ENCODE data around the gene TMEM143. TPM values are rescaled to one million over a fixed set of nuclear protein-coding genes. Genes with fewer than 3 reads are reported as not detected.

TMEM143 gene
- polyA plus RNA-seq, 1 donor, result 10.3 TPM

DNA sequence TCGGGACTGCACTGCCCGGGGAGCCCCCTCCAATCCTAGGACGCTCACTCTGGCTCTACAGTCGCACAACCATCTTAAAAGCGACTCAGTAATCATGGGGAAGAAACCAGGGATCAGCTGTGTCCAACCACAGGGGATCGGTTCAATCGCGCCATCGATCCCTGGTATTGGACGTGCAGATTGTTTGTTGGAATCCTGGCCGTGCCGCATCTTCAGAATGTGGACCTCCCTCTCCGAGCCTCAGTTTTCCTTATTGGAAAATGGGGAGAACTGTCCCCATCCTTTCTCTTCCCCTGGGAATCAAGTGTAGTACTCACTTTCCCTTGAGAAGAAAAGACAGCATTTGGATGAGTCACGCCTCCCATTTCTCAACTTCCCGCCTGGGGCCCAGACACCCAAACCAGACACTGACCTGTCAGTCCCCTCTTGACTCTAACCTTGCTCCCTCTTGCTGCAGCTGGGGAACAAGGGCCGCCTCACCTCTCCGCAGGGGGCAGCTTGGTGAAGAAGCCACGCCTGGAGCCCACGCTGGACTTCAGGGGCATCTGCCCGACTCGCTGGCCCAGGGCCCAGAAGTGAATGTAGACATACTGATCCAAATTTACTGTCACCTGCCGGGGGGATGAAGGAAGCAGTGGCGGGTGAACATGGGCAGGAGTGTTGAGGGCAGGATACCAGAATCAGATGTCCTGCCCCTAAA, 20.7 kb downstream of the TMEM143 start:
- H3K27ac ChIP-seq (ENCODE audit: low read length), result no peak overlapping the region
- H3K27me3 ChIP-seq (ENCODE audit: control insufficient read depth, insufficient read depth, low read length), result no peaks in the 10 kb centered on the region
- no peak for DNase-seq
- peaks cover 3% of the 10 kb centered on the region for H3K9me3 ChIP-seq (ENCODE audit: control insufficient read depth, low read depth, low read length)
- no peak overlapping the region for H3K4me3 ChIP-seq (ENCODE audit: low read length)
- no CpG with 5 or more reads among the region's 23 CpGs for WGBS (ENCODE audit: insufficient coverage, low lambda C conversion rate)
- no peaks in the 10 kb centered on the region for H3K36me3 ChIP-seq (ENCODE audit: control insufficient read depth, insufficient read depth, low read length)
- no peaks in the 10 kb centered on the region for H3K4me1 ChIP-seq (ENCODE audit: control insufficient read depth, insufficient read depth, low read length)

DNA sequence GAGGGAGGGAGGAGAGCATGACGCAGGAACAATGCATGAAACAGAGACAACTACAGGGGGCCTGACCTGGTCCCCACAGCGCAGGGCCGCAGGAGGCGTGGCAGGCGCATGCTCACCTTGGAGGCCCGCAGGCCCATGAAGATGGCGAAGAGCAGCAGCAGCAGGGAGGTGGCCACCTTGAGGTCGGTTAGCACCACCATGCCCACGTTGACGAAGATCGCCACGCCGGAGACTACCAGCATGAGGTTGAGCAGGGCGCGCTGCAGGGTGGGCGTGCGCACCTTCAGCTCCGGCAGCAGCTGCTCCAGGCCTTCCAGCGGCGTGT, 21.4 kb downstream of the TMEM143 start:
- H3K27ac ChIP-seq (ENCODE audit: low read length), result no peak overlapping the region
- H3K27me3 ChIP-seq (ENCODE audit: control insufficient read depth, insufficient read depth, low read length), result no peaks in the 10 kb centered on the region
- WGBS (ENCODE audit: insufficient coverage, low lambda C conversion rate), result 40% methylated on average over 1 of the region's 20 CpGs
- H3K36me3 ChIP-seq (ENCODE audit: control insufficient read depth, insufficient read depth, low read length), result no peaks in the 10 kb centered on the region
- H3K4me3 ChIP-seq (ENCODE audit: low read length), result no peak overlapping the region
- DNase-seq, result no peak
- peaks cover 3% of the 10 kb centered on the region for H3K9me3 ChIP-seq (ENCODE audit: control insufficient read depth, low read depth, low read length)
- no peaks in the 10 kb centered on the region for H3K4me1 ChIP-seq (ENCODE audit: control insufficient read depth, insufficient read depth, low read length)

DNA sequence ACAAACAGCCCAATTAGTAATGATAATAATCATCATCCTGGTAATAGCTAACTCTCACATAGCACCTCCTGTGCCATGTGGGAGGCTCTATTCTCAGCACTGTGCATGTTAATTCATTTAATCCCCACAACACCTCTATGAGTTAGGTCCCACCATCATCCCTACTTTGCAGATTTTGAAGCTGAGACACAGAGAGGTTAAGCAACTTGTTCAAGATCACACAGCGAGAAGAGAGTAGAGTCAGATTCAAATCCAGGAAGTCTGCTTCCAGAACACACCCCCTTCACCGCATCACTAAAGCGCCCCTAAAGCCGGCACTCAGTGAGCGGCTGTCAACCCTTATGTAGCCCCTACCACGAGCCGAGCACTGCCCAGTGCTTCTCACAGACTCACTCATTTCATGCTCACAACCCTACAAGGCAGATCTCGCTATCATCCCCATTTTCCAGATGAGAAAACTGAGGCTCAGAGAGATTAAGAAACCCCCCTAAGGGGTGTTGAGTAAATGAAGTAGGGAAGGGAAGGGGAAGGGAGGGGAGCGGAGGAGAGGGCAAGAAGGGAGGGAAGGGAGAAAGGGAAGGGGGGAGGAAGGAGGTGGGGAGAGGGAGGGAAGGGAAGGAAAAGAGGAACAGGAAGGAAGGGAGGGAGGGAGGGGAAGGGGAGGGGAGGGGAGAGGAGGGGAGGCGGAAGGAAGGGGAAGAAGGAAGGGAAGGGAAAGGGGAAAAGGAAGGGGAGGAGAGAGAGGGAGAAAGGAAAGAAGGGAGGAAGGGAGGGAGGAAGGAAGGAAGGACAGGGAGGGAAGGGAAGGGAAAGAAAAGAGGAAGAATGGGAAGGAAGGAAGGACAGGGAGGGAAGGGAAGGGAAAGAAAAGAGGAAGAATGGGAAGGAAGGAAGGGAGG, 22.0 kb downstream of the TMEM143 start:
- DNase-seq, result no peak
- H3K36me3 ChIP-seq (ENCODE audit: control insufficient read depth, insufficient read depth, low read length), result no peaks in the 10 kb centered on the region
- H3K4me3 ChIP-seq (ENCODE audit: low read length), result no peak overlapping the region
- H3K9me3 ChIP-seq (ENCODE audit: control insufficient read depth, low read depth, low read length), result peaks cover 3% of the 10 kb centered on the region
- no peak overlapping the region for H3K27ac ChIP-seq (ENCODE audit: low read length)
- H3K27me3 ChIP-seq (ENCODE audit: control insufficient read depth, insufficient read depth, low read length), result no peaks in the 10 kb centered on the region
- H3K4me1 ChIP-seq (ENCODE audit: control insufficient read depth, insufficient read depth, low read length), result no peaks in the 10 kb centered on the region
- WGBS (ENCODE audit: insufficient coverage, low lambda C conversion rate), result 88% methylated on average over 1 of the region's 10 CpGs

DNA sequence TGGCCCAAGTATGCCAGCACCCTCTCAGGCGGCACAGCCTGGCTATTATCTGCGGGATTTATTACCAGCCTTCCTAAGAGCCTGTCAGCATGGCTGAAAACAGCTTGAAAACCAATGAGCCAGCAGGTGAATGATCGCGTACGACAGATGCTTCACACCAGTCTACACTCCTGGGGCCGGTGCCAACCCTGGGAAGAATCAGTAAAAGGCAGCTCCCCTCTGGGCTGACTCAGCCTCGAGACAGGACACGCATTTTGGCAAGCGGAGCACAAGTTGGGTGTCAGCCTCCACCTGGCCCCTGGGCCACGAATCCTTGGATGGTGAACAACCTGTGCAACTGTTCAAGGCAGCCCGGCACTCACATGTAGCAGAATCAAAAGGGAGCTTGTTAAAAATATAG, 22.7 kb downstream of the TMEM143 start:
- Histone ChIP-seq H3K9me3 (ENCODE audit: control insufficient read depth, low read depth, low read length) (peaks cover 3% of the 10 kb centered on the region), H3K27ac (ENCODE audit: low read length) (no peak overlapping the region), H3K27me3 (ENCODE audit: control insufficient read depth, insufficient read depth, low read length) (no peaks in the 10 kb centered on the region), H3K4me1 (ENCODE audit: control insufficient read depth, insufficient read depth, low read length) (no peaks in the 10 kb centered on the region), H3K36me3 (ENCODE audit: control insufficient read depth, insufficient read depth, low read length) (no peaks in the 10 kb centered on the region), H3K4me3 (ENCODE audit: low read length) (no peak overlapping the region)
- no CpG with 5 or more reads among the region's 11 CpGs for WGBS (ENCODE audit: insufficient coverage, low lambda C conversion rate)
- DNase-seq, result no peak

DNA sequence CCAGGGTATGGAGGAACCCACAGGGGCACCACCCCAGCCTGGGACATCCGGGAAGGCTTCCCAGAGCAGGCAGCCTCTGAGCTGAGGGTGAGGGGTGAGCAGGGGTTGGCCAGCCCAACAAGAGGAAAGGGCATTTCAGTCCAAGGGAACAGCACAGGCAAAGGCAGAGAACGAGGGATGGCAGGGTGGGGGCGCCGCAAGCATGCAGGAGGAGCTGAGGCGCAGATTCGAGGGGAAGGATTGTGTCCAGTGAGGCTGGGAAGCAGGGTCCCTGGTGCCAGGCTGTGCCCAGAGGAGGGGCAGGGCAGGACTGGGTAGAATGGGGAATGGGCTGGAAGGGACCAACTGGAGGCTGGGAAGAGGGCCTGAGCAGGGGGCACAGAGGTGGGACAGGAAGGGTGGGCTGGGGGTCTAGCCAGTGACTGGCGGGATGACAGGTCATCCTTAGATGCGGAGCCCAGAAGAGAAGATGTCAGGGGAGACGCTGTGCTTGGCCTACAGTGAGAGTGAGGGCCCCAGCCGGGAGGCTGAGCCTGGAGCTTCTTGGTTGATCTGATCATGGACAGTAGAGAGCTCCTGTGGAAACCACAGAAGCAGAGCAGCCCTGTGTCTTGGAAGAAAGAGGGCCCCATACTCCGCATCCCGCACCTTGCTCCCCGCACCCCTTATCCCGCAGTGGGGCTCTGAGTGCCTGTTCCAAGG, 24.8 kb downstream of the TMEM143 start:
- H3K36me3 ChIP-seq (ENCODE audit: control insufficient read depth, insufficient read depth, low read length), result no peaks in the 10 kb centered on the region
- no CpG with 5 or more reads among the region's 14 CpGs for WGBS (ENCODE audit: insufficient coverage, low lambda C conversion rate)
- no peaks in the 10 kb centered on the region for H3K27me3 ChIP-seq (ENCODE audit: control insufficient read depth, insufficient read depth, low read length)
- H3K9me3 ChIP-seq (ENCODE audit: control insufficient read depth, low read depth, low read length), result peaks cover 3% of the 10 kb centered on the region
- no peak overlapping the region for H3K27ac ChIP-seq (ENCODE audit: low read length)
- H3K4me3 ChIP-seq (ENCODE audit: low read length), result no peak overlapping the region
- no peak for DNase-seq
- H3K4me1 ChIP-seq (ENCODE audit: control insufficient read depth, insufficient read depth, low read length), result no peaks in the 10 kb centered on the region

DNA sequence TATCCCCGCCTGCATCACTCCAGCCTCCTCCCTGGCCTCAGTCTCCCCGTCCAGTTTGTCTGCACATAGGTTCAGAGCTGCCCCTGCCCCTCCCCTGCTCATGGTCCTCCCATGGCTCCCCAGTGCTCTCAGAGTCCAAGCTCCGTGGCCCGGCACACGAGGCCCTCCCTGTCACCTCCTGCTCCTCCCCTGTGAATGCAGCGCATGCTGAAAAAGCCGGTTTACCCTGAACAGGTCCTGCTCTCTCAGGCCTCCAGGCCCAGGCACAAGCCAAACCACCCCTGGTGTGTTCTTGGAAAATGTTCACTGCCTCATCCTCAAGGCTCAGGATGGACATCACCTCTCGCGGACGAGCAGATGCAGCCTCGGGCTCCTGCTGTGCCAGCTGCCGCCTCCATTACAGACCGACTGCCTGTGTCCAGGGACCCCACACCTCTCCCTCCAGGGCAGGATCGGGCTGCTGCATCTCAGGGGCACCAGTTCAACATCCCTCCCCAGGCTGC, 25.4 kb downstream of the TMEM143 start:
- no CpG with 5 or more reads among the region's 14 CpGs for WGBS (ENCODE audit: insufficient coverage, low lambda C conversion rate)
- peaks cover 4% of the 10 kb centered on the region for H3K4me1 ChIP-seq (ENCODE audit: control insufficient read depth, insufficient read depth, low read length)
- H3K9me3 ChIP-seq (ENCODE audit: control insufficient read depth, low read depth, low read length), result peaks cover 3% of the 10 kb centered on the region
- H3K27ac ChIP-seq (ENCODE audit: low read length), result no peak overlapping the region
- H3K27me3 ChIP-seq (ENCODE audit: control insufficient read depth, insufficient read depth, low read length), result no peaks in the 10 kb centered on the region
- no peak for DNase-seq
- H3K4me3 ChIP-seq (ENCODE audit: low read length), result no peak overlapping the region
- no peaks in the 10 kb centered on the region for H3K36me3 ChIP-seq (ENCODE audit: control insufficient read depth, insufficient read depth, low read length)

DNA sequence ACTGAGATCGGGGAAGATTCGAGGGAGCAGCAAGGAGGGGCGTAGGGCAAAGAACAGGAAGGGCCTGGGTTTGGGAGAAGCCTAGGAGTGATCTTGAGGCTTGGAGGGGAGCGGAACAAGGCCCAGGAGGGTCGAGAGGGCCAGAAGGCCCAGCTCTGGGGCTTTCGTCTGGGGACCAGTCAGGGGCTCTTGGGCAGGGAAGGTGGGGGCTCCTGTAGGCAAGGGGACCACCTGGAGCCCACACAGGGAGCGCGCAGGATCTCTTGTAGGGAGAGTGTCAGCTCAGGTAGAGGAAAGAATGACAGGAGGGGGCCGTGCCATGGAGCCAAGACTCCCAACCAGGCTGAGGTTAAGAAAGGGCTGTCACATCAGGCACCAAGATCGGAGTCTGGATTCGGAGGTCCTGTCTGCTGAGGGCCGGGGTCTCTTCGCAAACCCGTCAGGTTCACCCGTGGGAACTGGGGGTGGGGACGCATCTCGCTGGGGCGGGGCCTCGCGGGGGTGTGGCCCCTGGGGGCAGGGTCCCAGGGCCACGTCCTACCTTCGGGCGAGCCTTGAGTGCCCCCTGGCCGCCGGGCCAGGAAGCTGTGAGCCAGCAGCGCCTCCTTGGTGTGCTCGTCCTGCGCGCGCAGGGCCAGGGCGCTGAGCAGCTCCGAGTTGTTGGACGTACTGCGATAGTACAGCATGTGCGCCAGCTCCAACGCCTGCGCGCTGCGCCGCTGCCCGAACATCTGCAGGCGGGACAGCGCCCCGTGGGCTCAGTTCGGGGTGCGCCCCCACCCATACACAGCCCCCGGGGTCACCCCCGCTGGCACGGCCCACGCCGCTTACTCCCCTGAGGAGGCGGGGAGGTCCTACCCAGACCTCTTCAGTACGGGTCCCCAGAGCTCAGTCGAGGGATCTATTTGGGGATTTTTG, 30.0 kb downstream of the TMEM143 start:
- no peaks in the 10 kb centered on the region for H3K36me3 ChIP-seq (ENCODE audit: control insufficient read depth, insufficient read depth, low read length)
- peak; percentile 94 to 96 for DNase-seq
- no peaks in the 10 kb centered on the region for H3K9me3 ChIP-seq (ENCODE audit: control insufficient read depth, low read depth, low read length)
- H3K27ac ChIP-seq (ENCODE audit: low read length), result peak overlapping the region; percentile 98
- peak overlapping the region; percentile 58 for H3K4me3 ChIP-seq (ENCODE audit: low read length)
- peaks cover 24% of the 10 kb centered on the region for H3K4me1 ChIP-seq (ENCODE audit: control insufficient read depth, insufficient read depth, low read length)
- 7% methylated on average over 3 of the region's 54 CpGs for WGBS (ENCODE audit: insufficient coverage, low lambda C conversion rate)
- H3K27me3 ChIP-seq (ENCODE audit: control insufficient read depth, insufficient read depth, low read length), result no peaks in the 10 kb centered on the region

DNA sequence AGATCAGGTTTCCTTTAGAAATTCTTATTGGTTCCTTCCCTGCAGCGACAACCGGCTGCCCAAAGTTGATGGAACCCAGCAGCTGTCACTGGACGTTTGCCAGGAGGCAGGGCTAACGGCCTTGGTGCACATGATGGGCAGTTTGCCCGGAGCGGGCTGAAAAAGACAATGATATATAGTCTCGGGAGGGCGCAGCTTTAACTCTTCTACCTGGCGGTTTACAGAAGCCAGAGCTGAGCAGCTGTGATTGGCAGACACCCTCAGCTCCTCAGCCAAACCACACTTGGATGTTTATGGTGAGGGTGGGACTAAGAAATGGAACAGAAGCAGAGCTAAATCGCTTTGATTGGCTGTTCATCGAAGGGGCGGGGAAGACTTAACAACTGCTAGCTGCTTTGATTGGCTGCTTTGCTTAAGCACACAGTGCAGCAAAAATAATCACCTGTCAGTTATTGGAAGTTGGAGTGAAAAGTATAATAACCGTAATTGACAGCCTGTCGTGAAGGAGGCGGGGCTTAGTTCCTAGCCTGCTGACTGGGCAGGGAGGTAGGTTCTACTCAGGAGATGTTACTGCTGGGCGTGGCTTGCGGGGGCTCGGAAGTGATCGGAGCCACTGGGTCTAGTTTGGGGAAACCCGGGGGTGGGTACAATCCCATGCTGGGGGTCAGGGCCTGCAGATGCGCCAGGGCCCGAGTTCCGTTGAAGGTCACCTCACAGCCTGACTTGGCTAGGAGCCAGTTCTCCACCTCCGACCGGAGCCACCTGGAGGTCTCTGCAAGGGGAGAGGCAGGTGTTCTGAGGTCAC, 30.9 kb downstream of the TMEM143 start:
- 0% methylated on average over 1 of the region's 25 CpGs for whole genome bisulfite sequencing (ENCODE audit: insufficient coverage, low lambda C conversion rate)

DNA sequence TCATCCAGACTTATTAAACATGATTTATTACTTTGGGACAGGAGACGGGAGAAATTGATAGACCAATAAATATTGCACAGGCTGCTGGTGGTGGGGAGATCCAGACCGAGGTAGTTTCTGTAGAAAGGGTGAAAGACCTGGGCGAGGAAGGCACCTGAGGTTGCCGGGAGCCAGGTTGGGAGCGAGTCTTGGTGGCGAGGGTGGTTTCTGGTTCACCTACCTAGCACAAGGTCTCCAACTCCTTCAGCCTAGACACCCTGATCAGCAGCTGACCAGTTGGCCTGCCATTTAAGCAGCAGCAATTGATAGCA, 31.4 kb downstream of the TMEM143 start:
- Histone ChIP-seq H3K27ac (ENCODE audit: low read length) (peak overlapping the region; percentile 98), H3K36me3 (ENCODE audit: control insufficient read depth, insufficient read depth, low read length) (no peaks in the 10 kb centered on the region), H3K27me3 (ENCODE audit: control insufficient read depth, insufficient read depth, low read length) (no peaks in the 10 kb centered on the region), H3K4me1 (ENCODE audit: control insufficient read depth, insufficient read depth, low read length) (peaks cover 24% of the 10 kb centered on the region), H3K9me3 (ENCODE audit: control insufficient read depth, low read depth, low read length) (no peaks in the 10 kb centered on the region), H3K4me3 (ENCODE audit: low read length) (peak overlapping the region; percentile 58)
- no peak for DNase-seq
- no CpG with 5 or more reads among the region's 6 CpGs for WGBS (ENCODE audit: insufficient coverage, low lambda C conversion rate)

More for the DNA sequence above, 30.9 kb downstream of the TMEM143 start:
- Histone ChIP-seq H3K27ac (ENCODE audit: low read length) (peak overlapping the region; percentile 98), H3K27me3 (ENCODE audit: control insufficient read depth, insufficient read depth, low read length) (no peaks in the 10 kb centered on the region), H3K4me1 (ENCODE audit: control insufficient read depth, insufficient read depth, low read length) (peaks cover 24% of the 10 kb centered on the region), H3K9me3 (ENCODE audit: control insufficient read depth, low read depth, low read length) (no peaks in the 10 kb centered on the region), H3K4me3 (ENCODE audit: low read length) (peak overlapping the region; percentile 58), H3K36me3 (ENCODE audit: control insufficient read depth, insufficient read depth, low read length) (no peaks in the 10 kb centered on the region)
- DNase-seq, result peak; percentile 98 to 99

All from large intestine (tissue), 3 donors.